ENCODE data around the gene HCK.
A peak's percentile ranks its signal among the peaks of the same experiment; 100 is the strongest.
"Not testable (repeated sequence)": the region's sequence is repeated elsewhere in the genome, so short reads cannot be mapped to it uniquely, and the experiment has no call there.

Gene HCK

DNA sequence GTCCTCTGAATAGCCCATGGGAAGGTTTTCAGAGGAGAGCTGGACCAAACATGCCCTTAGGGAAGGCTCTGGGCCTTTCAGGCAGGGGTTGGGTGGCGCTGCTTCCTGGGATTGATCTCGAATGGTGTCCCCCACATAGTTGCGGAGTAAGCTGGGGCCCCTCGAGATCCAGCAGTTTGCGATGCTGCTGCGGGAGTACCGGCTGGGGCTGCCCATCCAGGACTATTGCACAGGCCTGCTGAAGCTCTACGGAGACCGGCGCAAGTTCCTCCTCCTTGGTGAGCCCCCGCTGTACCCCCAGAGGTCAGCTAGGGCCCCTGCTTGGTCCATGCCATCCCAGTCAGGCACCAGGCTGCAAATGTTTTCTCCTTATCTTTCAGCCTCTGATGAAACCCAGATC lies 22.5 kb upstream of the HCK start:
- DNase-seq = no peak

DNA sequence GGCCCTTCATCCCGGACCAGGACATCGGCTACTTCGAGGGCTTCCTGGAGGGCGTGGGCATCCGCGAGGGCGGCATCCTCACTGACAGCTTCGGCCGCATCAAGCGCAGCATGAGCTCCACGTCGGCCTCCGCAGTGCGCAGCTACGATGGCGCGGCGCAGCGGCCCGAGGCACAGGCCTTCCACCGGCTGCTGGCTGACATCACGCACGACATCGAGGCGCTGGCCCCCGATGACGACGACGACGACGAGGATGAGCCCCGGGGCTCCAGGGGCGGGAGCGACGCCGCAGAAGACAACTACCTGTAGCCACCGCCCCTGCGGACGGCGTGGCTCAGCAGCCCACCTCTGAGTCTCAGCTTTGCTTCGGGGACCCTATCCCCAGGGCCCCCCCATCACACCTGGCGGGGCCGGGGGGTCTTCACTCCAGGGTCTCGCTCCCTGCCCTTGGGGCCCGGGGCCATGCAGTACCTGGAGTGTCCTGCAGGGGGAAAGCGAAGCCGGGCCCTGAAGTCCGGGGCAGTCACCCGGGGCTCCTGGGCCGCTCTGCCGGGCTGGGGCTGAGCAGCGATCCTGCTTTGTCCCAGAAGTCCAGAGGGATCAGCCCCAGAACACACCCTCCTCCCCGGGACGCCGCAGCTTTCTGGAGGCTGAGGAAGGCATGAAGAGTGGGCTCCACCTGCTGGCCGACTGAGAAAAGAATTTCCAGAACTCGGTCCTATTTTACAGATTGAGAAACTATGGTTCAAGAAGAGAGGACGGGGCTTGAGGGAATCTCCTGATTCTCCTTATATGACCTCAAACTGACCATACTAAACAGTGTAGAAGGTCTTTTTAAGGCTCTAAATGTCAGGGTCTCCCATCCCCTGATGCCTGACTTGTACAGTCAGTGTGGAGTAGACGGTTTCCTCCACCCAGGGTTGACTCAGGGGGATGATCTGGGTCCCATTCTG lies 20.8 kb upstream of the HCK start:
- DNase-seq = peak; percentile 79

GRCh38 chr20:32033316-32033715 lies 18.7 kb upstream of the HCK start:
- DNase-seq = no peak

GRCh38 chr20:32033721-32034120 lies 18.3 kb upstream of the HCK start:
- DNase-seq = not testable (repeated sequence)

DNA sequence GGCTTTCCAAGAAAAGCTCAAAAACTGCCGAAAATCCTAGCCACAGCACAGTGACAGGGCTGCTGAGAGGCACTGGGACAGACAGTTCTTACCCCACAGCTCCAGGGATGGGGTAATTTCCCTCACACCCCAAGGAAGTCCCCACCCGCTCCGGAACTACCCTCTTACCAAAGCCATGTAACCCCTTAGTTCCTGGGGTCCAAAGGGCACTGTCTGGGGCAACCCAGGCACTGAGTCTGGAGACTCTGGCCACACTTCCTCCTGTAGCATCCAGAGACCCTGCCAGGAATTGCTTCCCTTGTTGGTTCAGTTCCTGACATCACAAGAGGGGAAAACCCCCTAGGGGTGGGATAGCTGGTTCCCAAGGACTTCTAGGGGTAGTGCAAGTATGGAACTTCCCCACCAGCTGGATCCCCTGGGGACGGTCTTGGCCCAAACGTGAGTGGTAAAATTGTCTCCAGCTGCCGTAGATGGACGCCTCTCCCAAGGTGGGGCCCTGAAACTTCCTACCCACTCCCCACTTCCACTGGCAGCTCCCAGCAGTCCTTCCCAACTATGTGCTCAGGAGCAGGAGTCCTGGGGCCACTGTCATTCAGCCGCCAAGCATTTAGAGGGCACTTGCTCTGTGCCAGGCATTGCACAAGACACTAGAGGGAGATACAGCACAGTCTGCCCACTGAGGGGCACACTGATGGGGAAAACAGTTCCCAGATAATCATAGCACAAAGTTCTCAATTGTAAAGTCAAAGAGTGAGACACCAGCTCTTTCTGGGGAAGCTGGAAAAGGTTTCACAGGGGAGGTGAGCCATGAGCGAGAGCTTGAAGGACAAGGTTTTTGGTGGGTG lies 17.2 kb upstream of the HCK start:
- DNase-seq = peak; percentile 69

DNA sequence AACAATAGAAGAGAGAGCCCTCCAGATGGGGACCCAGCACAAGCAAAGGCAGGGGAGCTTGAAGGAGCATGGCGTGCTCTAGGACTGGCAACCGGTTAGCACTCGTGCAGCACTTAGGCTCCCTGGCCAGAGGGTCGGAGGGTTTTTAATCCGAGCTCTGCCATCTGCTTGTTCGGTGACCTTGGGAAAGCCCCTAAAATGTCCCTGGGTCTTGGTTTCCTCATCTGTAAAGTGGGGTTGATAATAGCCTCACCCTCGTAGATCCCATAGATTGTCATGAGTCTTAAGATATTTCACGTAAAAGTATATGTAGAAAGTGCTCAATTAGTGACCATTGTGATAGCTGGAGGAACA lies 16.6 kb upstream of the HCK start:
- DNase-seq = no peak

GRCh38 chr20:32036252-32036651 lies 15.8 kb upstream of the HCK start:
- no peak for DNase-seq

DNA sequence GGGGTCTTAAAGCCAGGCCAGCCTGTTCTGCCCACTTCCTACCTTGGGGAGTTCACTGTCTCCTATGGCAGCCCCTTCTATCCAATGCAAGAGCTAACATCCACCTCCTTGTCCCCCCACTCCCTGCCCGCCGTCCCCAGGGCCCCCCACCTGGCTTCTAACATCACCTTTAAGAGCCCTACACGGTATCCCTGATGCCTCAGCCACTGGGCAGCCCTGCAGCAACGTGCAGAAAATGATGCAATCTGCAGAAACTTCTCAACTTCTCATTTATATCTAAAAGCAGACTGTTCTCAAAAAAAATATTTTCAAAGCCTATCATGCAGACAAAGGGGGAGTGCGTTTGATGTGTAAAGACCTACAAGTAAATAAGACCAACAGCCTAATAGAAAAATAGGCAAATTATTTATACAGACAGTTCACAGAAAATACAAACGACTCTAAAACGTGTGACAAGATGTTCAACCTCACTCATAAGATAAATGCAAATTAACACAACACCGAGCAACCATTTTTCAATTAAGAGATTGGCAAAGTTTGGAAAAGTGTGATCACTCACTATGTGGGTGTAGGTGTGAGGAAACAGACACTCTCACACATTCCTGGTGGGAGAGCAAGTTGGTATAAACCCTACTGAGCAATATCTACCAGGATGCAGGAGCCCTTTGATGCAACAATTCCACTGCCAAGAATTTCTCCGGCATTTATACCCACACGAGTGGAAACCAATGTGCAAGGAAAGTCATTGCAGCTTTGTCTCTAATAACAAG lies 15.1 kb upstream of the HCK start:
- DNase-seq = peak; percentile 43

DNA sequence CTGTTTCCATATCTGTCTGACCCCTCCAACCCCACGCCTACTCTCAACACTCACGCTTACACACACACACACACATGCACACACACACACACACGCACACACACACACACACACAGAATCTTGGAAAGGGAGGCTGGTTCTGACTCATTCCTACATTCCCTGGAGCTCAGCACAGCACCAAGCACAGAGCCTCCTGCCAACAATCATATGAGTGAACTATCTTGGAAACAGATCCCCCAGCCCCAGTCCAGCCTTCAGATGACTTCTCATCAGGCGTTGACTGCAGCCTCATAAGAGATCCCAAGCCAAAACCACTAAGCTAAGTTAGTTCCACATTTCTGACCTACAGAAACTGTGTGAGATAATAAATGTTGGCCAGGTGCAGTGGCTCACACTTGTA lies 14.1 kb upstream of the HCK start:
- peak; percentile 41 for DNase-seq

DNA sequence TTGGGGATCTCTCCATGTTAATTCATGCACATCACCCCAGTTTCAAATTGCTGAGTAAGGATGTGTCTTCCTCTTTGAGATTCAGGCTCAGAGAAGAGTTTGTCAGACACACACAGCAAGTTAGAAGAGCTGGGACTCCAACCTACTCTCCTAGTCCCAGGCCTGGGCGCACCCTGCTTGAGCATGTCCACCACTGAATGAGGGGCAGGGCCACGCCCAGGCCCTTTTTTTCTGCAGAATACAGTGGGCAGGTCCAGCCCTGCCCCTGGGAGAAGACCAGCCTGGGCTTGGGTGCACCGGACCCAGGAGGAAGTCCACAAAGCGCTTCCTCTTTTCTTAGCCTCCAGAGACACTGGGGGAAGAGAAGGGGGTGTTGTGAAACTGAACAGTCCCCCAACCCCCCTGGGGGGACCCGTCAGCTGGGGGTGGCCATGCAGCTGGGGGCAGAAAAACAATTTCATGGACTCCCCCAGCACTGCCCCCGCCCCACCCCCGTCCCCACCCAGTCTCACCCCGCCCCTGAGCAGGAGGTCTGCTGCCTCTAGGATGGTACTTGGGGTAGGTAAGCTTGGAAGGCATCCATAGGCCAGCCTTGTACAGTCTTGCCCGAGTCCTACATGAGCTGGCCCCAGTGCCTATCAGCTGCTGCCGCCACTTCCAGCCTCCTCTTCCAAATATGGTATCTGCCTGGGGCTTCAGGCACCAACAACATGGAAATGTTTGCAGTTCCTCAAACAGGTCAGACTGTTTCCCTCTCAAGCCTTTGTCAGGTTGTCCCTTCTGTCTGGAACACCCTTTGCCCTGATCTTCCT lies 11.7 kb upstream of the HCK start:
- peak; percentile 84 for DNase-seq

DNA sequence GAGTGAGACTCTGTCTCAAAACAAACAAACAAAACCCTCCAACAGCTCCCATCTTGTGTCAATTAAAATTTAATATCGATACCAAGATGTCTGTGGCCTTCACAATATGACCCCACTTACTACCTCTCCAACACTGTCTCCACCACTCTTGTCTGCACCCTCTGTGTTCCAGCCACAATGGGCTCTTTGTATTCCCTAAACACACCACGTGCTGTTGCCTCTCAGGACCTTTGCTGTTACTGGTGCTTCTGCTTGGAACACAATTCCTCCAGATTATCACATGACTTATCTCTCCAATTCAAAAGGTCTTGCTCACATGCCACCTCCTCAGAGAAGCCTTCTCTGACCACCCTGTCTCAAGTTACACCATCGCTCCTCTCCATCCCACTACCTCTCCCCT lies 6.0 kb upstream of the HCK start:
- DNase-seq = no peak

DNA sequence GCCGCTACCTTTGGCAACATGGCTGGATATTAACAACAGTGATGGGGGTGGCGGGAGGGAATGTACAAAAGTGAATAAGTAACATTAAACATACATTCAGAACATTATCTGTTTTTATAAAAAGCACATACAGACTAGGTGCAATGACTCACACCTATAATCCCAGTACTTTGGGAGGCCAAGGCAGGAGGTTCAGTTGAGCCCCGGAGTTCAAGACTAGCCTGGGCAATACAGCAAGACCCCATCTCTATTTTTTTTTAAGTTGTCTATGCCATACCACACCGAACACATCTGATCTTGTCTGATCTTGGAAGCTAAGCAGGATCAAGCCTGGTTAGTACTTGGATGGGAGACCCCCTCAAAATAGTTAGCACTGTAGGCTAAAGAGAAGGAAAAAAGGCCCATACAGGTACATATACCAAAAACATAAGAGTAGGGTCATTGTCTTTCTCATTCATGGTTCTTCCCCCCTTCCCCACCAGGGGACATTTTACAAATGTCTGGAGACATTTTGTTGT lies 1.7 kb upstream of the HCK start:
- no peak for DNase-seq

DNA sequence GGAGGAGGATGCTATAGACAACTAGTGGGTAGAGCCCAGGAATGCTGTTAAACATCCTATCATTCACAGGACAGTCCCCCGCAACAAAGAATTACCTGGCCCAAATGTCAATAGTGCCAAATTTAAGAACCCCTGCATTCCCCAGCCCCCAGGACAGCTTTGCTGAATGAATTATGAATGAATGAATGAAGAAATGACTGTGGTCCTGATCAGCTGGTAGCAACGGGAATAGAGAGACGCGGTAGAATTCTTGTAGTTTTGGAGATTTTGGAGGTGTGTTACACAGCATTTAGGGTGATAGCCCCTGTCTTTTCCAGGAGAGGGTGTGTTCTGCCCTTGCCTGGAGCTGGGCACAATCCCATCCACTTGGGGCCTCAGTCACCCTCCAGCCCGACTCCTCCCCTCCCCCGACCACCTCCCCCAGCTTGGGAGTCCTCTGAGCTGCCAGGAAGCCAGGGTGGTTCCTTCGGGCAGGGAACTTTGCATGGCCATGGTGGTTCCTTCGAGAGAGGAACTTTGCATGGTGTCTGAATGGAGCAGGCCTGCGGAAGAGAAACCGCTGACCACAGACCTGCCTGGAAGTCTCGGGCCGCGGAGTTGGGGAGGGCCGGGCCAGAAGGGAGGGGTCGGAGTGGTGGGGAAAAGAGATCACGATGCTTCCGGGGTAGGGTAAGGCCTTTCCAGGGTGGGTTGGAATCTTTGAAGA lies 1.0 kb upstream of the HCK start:
- peak; percentile 79 for DNase-seq

DNA sequence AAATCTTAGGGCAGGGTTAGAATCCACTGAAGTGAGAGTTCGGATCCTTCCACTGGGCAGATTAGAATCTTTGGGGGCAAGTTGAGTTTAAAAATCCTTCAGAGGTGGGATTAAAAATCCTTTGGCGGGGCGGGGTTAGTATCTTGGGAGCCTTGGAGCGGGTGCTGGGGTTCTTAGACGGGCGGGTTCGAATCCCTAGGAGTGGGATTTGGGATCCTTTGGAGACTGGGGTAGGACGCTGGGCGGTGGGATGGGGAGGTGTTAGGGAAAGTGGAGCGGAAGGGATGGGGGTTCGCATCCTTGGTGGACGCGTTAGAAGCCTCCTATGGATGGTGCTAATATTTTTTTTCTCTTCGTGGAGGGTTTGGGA lies 337 bp upstream of the HCK start:
- DNase-seq = no peak

DNA sequence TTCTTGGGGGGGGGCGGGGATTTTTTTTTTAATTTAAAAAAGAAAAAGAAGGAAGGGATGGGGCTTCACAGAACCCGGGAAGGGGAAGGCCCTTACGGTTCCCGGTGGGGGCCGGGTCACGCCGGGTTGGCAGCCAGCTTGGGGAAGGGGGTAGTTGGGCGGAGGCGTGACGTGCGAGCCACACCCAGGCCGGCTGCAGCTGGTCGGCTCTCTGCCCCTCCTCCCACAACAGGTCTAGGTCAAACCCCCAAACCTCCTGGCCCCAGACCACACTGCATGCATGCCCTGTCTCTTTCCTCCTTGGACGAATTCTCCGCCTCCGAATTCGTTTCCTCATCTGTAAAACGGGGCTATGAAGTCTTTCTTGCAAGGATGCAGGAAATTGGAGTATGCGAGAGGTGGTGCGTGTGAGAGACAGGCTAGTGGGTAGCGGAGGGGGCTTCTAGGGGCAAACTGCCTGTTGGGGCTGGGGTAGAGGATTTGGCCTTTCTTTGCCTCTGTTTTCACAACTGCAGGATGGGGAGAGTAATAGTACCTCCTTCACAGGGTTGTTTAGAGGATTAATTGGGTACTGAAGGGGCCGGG lies 828 bp downstream of the HCK start:
- DNase-seq = peak; percentile 64

DNA sequence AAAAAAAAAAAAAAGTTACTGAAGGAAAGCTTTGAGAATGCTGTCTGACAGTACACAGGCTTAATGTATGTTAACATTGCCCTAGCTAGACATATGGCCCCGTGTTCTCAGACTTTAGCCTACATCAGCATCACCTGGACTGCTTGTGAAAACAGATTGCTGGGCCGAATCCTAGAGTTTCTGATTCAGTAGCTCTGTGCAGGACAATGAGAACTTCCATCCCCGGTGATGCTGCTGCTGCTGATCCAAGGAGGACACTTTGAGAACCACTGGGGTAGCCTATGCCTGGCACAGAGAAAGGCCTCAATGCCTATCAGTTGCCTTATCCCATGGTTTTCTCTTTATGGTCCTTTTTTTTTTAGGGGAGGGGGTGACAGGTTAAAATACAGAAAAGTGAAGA lies 1.6 kb downstream of the HCK start:
- DNase-seq = no peak

GRCh38 chr20:32056708-32057483 lies 4.9 kb downstream of the HCK start:
- DNase-seq = no peak

DNA sequence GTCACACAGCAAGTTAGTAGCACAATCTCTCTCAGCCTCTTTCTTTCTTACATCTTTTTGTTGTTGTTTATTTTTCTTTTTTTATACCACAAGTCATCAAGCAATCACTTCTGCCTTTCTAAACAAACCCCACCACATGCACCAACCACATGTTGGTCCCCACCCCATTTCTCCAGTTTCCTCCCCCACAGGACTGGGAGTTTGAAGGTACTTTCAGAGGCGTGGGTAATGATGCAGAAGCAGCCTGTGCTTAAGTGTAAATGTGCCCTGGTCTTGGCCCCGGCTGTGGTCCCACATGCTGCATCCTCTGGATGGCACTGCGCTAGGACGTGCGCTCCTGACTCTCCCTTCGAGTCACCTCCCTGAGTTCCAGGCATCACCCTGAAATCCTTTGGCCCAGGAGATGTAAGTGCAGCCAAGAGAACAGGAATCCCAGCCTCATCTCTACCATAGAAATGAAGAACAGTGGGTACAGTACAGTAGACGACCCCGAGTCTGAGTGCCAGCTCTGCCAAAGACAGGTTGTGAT lies 5.7 kb downstream of the HCK start:
- no peak for DNase-seq

DNA sequence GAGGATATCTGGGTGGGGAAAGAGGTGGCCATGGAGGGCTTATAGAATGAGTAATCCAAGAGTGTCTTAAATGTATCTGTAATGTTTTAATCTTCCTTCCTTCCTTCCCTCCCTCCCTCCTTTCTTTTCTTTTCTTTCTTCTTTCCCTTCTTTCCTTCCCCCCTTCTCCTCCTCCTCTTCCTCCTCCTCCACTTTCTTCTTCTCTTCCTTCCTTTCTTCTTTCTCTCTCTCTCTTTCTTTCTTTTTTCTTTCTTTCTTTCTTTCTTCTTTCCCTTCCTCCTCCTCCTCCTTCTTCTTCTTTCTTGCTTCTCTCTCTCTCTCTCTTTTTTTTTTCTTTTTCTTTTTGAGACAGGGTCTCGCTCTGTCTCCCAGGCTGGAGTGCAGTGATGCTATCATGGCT lies 7.1 kb downstream of the HCK start:
- DNase-seq = no peak

GRCh38 chr20:32062776-32063170 lies 10.7 kb downstream of the HCK start:
- DNase-seq = peak; percentile 86
